NT2/D1 (cell line): Measurements from ENCODE around the gene ARPP19.
"Not testable (repeated sequence)": the region's sequence is repeated elsewhere in the genome, so short reads cannot be mapped to it uniquely, and the experiment has no call there.

Experiments
- DNase-seq: peaks from one replicate; pipeline ENCODE4 v3.0.0-alpha.2; 2011; ENCODE audit warnings: low read depth, low spot score
- H3K27me3 ChIP-seq: 2 replicates; pipeline ENCODE4 v1.6.0; 2011; ENCODE audit warnings: mild to moderate bottlenecking; ENCODE audit not compliant: insufficient read length, insufficient read depth
- H3K36me3 ChIP-seq: 2 replicates; pipeline ENCODE4 v1.6.1; 2011; ENCODE audit warnings: mild to moderate bottlenecking, low read length, mixed read lengths; ENCODE audit not compliant: insufficient read depth, insufficient read length
- H3K4me1 ChIP-seq: 2 replicates; pipeline ENCODE4 v1.5.1; 2011; ENCODE audit not compliant: insufficient read depth, insufficient read length
- H3K4me3 ChIP-seq: 2 replicates; pipeline ENCODE4 v1.5.1; 2011; ENCODE audit warnings: low read depth; ENCODE audit not compliant: insufficient read length
- H3K9ac ChIP-seq: 2 replicates; pipeline ENCODE4 v1.6.0; 2011; ENCODE audit warnings: low read depth; ENCODE audit not compliant: insufficient read length
- H3K9me3 ChIP-seq: 2 replicates; pipeline ENCODE4 v1.5.1; 2011; ENCODE audit warnings: mild to moderate bottlenecking, low read length; ENCODE audit not compliant: insufficient read depth
- SUZ12 ChIP-seq: IDR thresholded peaks from 2 replicates; pipeline ENCODE4 v1.6.1; 2011; ENCODE audit not compliant: insufficient read length, insufficient read depth; ENCODE audit errors: extremely low read depth
- YY1 ChIP-seq: IDR thresholded peaks from 2 replicates; pipeline ENCODE4 v1.6.1; 2011; ENCODE audit not compliant: insufficient read length, insufficient read depth
- ZNF274 ChIP-seq: IDR thresholded peaks from 2 replicates; pipeline ENCODE4 v1.6.1; 2011; ENCODE audit warnings: mild to moderate bottlenecking, low read depth, low read length

ARPP19 gene

GRCh38 chr15:52517014-52517413 lies 51.8 kb downstream of the ARPP19 start:
- no peaks in the 10 kb centered on the region for H3K9me3 ChIP-seq
- TF ChIP-seq ZNF274 (no peak), SUZ12 (no peak), YY1 (no peak)
- DNase-seq = no peak
- H3K4me3 ChIP-seq = no peak overlapping the region
- H3K4me1 ChIP-seq = no peaks in the 10 kb centered on the region
- H3K36me3 ChIP-seq = no peaks in the 10 kb centered on the region
- no peaks in the 10 kb centered on the region for H3K27me3 ChIP-seq
- no peak overlapping the region for H3K9ac ChIP-seq

GRCh38 chr15:52515343-52515742 lies 53.5 kb downstream of the ARPP19 start:
- H3K27me3 ChIP-seq = no peaks in the 10 kb centered on the region
- H3K4me1 ChIP-seq = no peaks in the 10 kb centered on the region
- H3K36me3 ChIP-seq = no peaks in the 10 kb centered on the region
- DNase-seq = no peak
- no peaks in the 10 kb centered on the region for H3K9me3 ChIP-seq
- no peak overlapping the region for H3K4me3 ChIP-seq
- TF ChIP-seq YY1 = no peak
- TF ChIP-seq ZNF274 = no peak
- no peak for TF ChIP-seq SUZ12
- H3K9ac ChIP-seq = no peak overlapping the region

- TF ChIP-seq SUZ12 = no peak
- TF ChIP-seq YY1 = no peak
- no peak for TF ChIP-seq ZNF274
- Histone ChIP-seq H3K27me3 (no peaks in the 10 kb centered on the region), H3K9me3 (no peaks in the 10 kb centered on the region), H3K9ac (no peak overlapping the region), H3K4me3 (no peak overlapping the region), H3K4me1 (no peaks in the 10 kb centered on the region), H3K36me3 (no peaks in the 10 kb centered on the region)
- no peak for DNase-seq
These were observed 54.3 kb downstream of the ARPP19 start for GRCh38 chr15:52514482-52514881.

GRCh38 chr15:52512869-52513268 lies 56.0 kb downstream of the ARPP19 start:
- not testable (repeated sequence) for H3K9me3 ChIP-seq, H3K36me3 ChIP-seq, DNase-seq, H3K4me3 ChIP-seq, H3K27me3 ChIP-seq, H3K4me1 ChIP-seq, H3K9ac ChIP-seq

- H3K9ac ChIP-seq = no peak overlapping the region
- H3K4me3 ChIP-seq = no peak overlapping the region
- TF ChIP-seq ZNF274 (no peak), SUZ12 (no peak), YY1 (no peak)
- no peak for DNase-seq
- no peaks in the 10 kb centered on the region for H3K9me3 ChIP-seq
- no peaks in the 10 kb centered on the region for H3K36me3 ChIP-seq
- no peaks in the 10 kb centered on the region for H3K4me1 ChIP-seq
- H3K27me3 ChIP-seq = no peaks in the 10 kb centered on the region
These were observed 57.7 kb downstream of the ARPP19 start for GRCh38 chr15:52511084-52511483.

GRCh38 chr15:52509500-52510245 lies 59.2 kb downstream of the ARPP19 start:
- TF ChIP-seq YY1 (no peak), SUZ12 (no peak), ZNF274 (no peak)
- Histone ChIP-seq H3K4me3 (no peak overlapping the region), H3K36me3 (no peaks in the 10 kb centered on the region), H3K9me3 (no peaks in the 10 kb centered on the region), H3K4me1 (no peaks in the 10 kb centered on the region), H3K9ac (no peak overlapping the region), H3K27me3 (no peaks in the 10 kb centered on the region)
- DNase-seq = no peak

GRCh38 chr15:52506549-52506948 lies 62.3 kb downstream of the ARPP19 start:
- no peak for DNase-seq
- H3K9ac ChIP-seq = no peak overlapping the region
- no peaks in the 10 kb centered on the region for H3K9me3 ChIP-seq
- H3K27me3 ChIP-seq = no peaks in the 10 kb centered on the region
- no peaks in the 10 kb centered on the region for H3K4me1 ChIP-seq
- no peaks in the 10 kb centered on the region for H3K36me3 ChIP-seq
- TF ChIP-seq SUZ12 (no peak), ZNF274 (no peak), YY1 (no peak)
- no peak overlapping the region for H3K4me3 ChIP-seq
